Left lung (tissue), 10 donors: ENCODE measurements around the gene GLA. TPM values are rescaled to one million over a fixed set of nuclear protein-coding genes. Genes with fewer than 3 reads are reported as not detected.

ENCODE experiments used
- ATAC-seq: fragments of 200-7000 bp; cut with Tn5 transposase; one replicate; pipeline ENCODE4 v1.9.1; 2020; ENCODE audit warnings: moderate library complexity
- DNase-seq, 4 donors: peaks; one replicate each; pipeline ENCODE4 v3.0.0-alpha.2; 2013 to 2020
- H3K27ac ChIP-seq, 2 donors: fragments of 200-600 bp; sonication (generic) in 1 of 2; one replicate each; pipeline versions ENCODE4 v1.5.0 to v1.8.0; 2020 to 2021
- H3K27me3 ChIP-seq, 2 donors: fragments of 200-600 bp; sonication (generic) in 1 of 2; one replicate each; pipeline versions ENCODE4 v1.5.0 to v1.8.0; 2020 to 2021
- H3K36me3 ChIP-seq, 2 donors: fragments of 200-600 bp; sonication (generic) in 1 of 2; one replicate each; pipeline versions ENCODE4 v1.5.0 to v1.8.0; 2020 to 2021
- H3K4me1 ChIP-seq, 2 donors: fragments of 200-600 bp; one replicate each; pipeline ENCODE4 v1.8.0; 2021
- H3K4me3 ChIP-seq, 2 donors: fragments of 200-600 bp; sonication (generic) in 1 of 2; one replicate each; pipeline versions ENCODE4 v1.5.0 to v1.8.0; 2020 to 2021; ENCODE audit warnings: mild to moderate bottlenecking in 1 of 2
- H3K9me3 ChIP-seq, 2 donors: fragments of 200-600 bp; sonication (generic) in 1 of 2; one replicate each; pipeline versions ENCODE4 v1.5.0 to v1.8.0; 2020 to 2021
- intact Hi-C, 2 donors: fragments of 100-400 bp; cut with DNase I; formaldehyde crosslinking; loops; one replicate each; pipeline versions ENCODE4 v1.11.2 to v1.14.2; 2022
- polyA plus RNA-seq, 6 donors: library from polyadenylated mRNA; unstranded; fragments of 120-200 nt; gene quantifications; one replicate each; pipeline ENCODE4 v1.2.1, GENCODE V29; 2013; ENCODE audit not compliant: insufficient read length in 6 of 6
- total RNA-seq, 2 donors: library from RNA; stranded (reverse); fragmentation: NEBNext Ultra II Directional; extraction: Animal tissue kit (Norgen Biotek cat#: 25700); gene quantifications; one replicate each; pipeline ENCODE4 v1.2.1, GENCODE V29; 2021
- TF ChIP-seq, protein P1 (sequence below), 2 donors: fragments of 200-600 bp; sonication (generic) in 1 of 2; IDR thresholded peaks; one replicate each; pipeline versions ENCODE4 v1.5.0 to v1.8.0; 2021; ENCODE audit warnings: antibody characterized with exemption in 2 of 2
- donor health status: DM: no; HTN: yes; CAD: no.
- donor health status: DM: no; HTN: no; CAD: no.

GLA gene
- total and polyA plus RNA-seq, 8 donors = 26.2 to 57.7 (median 28.7) TPM

DNA sequence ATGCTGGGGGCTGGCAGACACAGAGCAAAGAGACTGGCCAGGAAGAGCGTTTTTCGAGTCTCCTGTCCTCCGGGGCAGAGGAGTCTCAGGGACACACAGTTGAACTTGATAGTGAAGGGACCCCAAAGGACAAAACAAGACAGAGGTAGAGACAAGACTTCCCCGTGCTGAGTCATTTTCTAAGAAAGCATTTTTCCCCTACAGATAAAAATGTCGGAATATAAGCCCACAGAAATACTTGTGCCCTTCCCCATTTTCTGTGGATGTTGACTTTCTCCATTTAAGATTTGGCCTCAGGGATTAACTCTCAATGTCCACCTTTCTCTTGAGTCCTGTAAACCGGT is 21.2 kb downstream of the GLA start:
- DNase-seq (no peak), ATAC-seq (no peak)
- H3K27me3 ChIP-seq = no peaks in the 10 kb centered on the region
- no peaks in the 10 kb centered on the region for H3K9me3 ChIP-seq
- no peak overlapping the region for H3K4me3 ChIP-seq
- no peaks in the 10 kb centered on the region for H3K36me3 ChIP-seq
- TF ChIP-seq, protein P1, sequence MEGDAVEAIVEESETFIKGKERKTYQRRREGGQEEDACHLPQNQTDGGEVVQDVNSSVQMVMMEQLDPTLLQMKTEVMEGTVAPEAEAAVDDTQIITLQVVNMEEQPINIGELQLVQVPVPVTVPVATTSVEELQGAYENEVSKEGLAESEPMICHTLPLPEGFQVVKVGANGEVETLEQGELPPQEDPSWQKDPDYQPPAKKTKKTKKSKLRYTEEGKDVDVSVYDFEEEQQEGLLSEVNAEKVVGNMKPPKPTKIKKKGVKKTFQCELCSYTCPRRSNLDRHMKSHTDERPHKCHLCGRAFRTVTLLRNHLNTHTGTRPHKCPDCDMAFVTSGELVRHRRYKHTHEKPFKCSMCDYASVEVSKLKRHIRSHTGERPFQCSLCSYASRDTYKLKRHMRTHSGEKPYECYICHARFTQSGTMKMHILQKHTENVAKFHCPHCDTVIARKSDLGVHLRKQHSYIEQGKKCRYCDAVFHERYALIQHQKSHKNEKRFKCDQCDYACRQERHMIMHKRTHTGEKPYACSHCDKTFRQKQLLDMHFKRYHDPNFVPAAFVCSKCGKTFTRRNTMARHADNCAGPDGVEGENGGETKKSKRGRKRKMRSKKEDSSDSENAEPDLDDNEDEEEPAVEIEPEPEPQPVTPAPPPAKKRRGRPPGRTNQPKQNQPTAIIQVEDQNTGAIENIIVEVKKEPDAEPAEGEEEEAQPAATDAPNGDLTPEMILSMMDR (IDR thresholded peaks at IDR 0.05) = no peak
- peak overlapping the region in 1 of 2 donors; percentile 69 for H3K27ac ChIP-seq
- intact Hi-C loops = no loop called here
- H3K4me1 ChIP-seq = no peaks in the 10 kb centered on the region

GRCh38 chrX:101385795-101386541 is 21.8 kb downstream of the GLA start, which contains the start of gene BTK:
TSS of gene BTK (minus strand) at chrX:101386191. CDS start at chrX:101375284, 10,907 bp downstream.
- Histone ChIP-seq H3K36me3 (no peaks in the 10 kb centered on the region), H3K4me1 (no peaks in the 10 kb centered on the region), H3K27me3 (no peaks in the 10 kb centered on the region), H3K4me3 (peak within 1 kb of the TSS in 1 of 2 donors; percentile 41), H3K9me3 (no peaks in the 10 kb centered on the region), H3K27ac (peak within 1 kb of the TSS in 1 of 2 donors; percentile 69)
- TF ChIP-seq, protein P1 (IDR thresholded peaks at IDR 0.05) = no peak
- DNase-seq = peak in 1 of 4 donors; percentile 37
- intact Hi-C loops = no loop called here
- peak; percentile 45 for ATAC-seq

- DNase-seq (no peak), ATAC-seq (no peak)
- intact Hi-C loops = no loop called here
- Histone ChIP-seq H3K36me3 (no peaks in the 10 kb centered on the region), H3K4me3 (peak overlapping the region in 1 of 2 donors; percentile 41), H3K9me3 (no peaks in the 10 kb centered on the region), H3K27ac (peak overlapping the region in 1 of 2 donors; percentile 69), H3K4me1 (no peaks in the 10 kb centered on the region), H3K27me3 (no peaks in the 10 kb centered on the region)
- TF ChIP-seq, protein P1 (IDR thresholded peaks at IDR 0.05) = no peak
These were observed 22.6 kb downstream of the GLA start for GRCh38 chrX:101385026-101385684.

DNA sequence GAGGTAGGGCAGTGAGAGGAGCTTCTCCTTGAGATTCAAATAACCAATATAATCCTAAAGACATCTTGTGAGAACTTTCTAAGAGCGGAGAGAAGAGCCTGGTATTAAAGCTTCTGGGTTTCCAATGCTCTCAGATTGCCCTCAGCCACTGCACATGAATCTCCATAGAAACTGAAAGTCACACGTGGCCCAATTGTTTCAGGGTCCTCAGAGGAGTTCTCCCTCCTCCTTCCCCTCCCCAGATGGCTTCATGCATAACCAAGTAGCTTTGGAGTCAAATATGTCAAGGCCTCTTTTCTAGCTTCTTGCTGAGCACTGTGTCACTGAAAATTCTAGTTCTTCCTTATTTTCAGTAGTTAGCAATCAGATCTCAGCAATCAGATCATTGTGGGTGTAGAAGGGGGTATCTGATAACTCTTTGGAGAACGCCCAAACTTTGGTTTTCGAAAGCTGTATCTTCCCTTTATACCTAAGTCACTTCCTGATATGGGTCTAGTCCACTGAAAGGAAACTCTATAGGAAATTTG is 24.0 kb downstream of the GLA start:
- Histone ChIP-seq H3K9me3 (no peaks in the 10 kb centered on the region), H3K36me3 (no peaks in the 10 kb centered on the region), H3K4me1 (no peaks in the 10 kb centered on the region), H3K27me3 (no peaks in the 10 kb centered on the region), H3K4me3 (no peak overlapping the region), H3K27ac (no peak overlapping the region)
- intact Hi-C loops = no loop called here
- TF ChIP-seq, protein P1 (IDR thresholded peaks at IDR 0.05) = no peak
- ATAC-seq (no peak), DNase-seq (no peak)

DNA sequence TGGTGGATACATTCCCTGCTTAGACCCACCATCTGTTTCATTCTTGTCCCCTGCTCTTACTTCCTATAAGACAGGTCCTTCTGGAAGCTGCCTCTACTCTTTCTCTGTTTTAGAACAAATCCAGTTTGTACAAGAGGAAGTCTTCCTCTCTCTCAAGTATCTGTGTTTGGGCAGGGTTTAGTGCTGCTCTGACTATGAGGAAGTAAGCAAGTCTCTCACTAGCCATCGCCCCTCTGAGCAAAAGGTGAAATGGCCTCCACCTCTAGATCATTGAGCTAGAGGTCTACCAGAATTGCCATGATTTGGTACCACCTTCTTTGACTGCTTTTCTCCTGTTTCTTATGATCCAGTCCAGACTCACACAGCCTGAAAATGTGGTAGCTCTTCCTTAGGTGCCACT is 30.2 kb downstream of the GLA start:
- Histone ChIP-seq H3K4me1 (no peaks in the 10 kb centered on the region), H3K36me3 (no peaks in the 10 kb centered on the region), H3K9me3 (no peaks in the 10 kb centered on the region), H3K4me3 (no peak overlapping the region), H3K27me3 (no peaks in the 10 kb centered on the region), H3K27ac (no peak overlapping the region)
- TF ChIP-seq, protein P1 (IDR thresholded peaks at IDR 0.05) = no peak
- intact Hi-C loops = no loop called here
- DNase-seq (no peak), ATAC-seq (no peak)
